ENCODE results near the gene CSKMT. TPM values are rescaled to one million over a fixed set of nuclear protein-coding genes. Genes with fewer than 3 reads are reported as not detected.

Gene CSKMT
- total and polyA plus RNA-seq, 10 of the 15 experiments (the other 5 are each of a cell fraction or from before 2014, with no cell fraction given), result 7.0 to 213 (median 21.6) TPM

DNA sequence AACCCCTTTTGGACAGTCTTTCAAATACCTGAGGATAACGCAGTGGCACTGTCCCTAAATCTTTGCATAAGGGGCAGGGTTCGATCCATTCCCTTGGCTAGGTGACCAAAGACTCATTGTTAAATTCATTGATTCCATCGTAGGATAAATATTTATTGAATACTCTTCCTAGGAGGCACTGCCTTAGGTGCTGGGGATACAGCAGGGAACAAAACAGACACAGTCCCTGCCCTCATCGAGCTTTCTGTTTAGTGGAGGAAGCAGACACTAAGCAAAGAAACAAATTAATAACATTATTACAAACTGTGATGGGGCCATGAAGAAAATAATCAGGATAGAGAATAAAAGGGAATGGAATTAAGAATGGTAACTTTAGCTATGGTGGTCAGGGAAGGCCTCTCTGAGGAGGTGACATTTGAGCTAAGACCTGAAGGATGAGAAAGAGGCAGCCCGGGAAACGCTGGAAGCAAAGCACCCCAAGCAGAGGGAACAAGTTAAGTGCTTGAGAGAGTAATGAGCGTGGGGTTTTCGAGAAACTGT lies 44.0 kb upstream of the CSKMT start:
- H3K79me2 ChIP-seq (ENCODE audit: control insufficient read depth, insufficient read depth, low read length), result peaks cover 11% of the 10 kb centered on the region
- peak overlapping the region; percentile 96 for H3K9ac ChIP-seq (ENCODE audit: control insufficient read depth, insufficient read depth, low read length)
- H3K36me3 ChIP-seq (ENCODE audit: control insufficient read depth in 2 of 2, insufficient read depth in 2 of 2, low read length in 1 of 2), result peaks cover 3 to 8% of the 10 kb centered on the region in 2 experiments; a peak in 3 of 4 replicates
- BruUV-seq (replicated peaks), result TSS peak; percentile 68
- ChIA-PET CTCF (interaction anchor here (0.7 to 2.8 kb wide), 13 partner anchors 10 to 228 kb away, joined by 3 to 12 read pairs (median 4); partner anchors contain the start of genes C11orf98, CSKMT, HNRNPUL2 and TUT1), POLR2A (interaction anchor here (0.6 to 5.0 kb wide), 26 partner anchors 8 to 240 kb away, joined by 3 to 50 read pairs (median 5); partner anchors contain the start of genes C11orf98, CSKMT, EEF1G and EML3), SMC1A (ENCODE audit: uncharacterized antibody, unreplicated experiment) (interaction anchor here (0.6 to 2.6 kb wide), 15 partner anchors 9 to 241 kb away, joined by 3 to 11 read pairs (median 4); partner anchors contain the start of genes C11orf98, CSKMT, MTA2 and TUT1), RAD21 (ENCODE audit: unreplicated experiment) (interaction anchor here (0.8 to 3.3 kb wide), 10 partner anchors 10 to 237 kb away, joined by 3 to 25 read pairs (median 5); partner anchors contain the start of genes C11orf98, CSKMT, EEF1G and HNRNPUL2)
- DNase-seq (ENCODE audit: low read depth, low spot score), result no peak
- TF ChIP-seq MTA3 (IDR thresholded peaks at IDR 0.05; ENCODE audit: borderline replicate concordance, low read length), result no peak
- TF ChIP-seq HDGF (IDR thresholded peaks at IDR 0.05), result peak; percentile 15; the same call in 1 of the 2 replicates
- no peaks in the 10 kb centered on the region for H4K20me1 ChIP-seq (ENCODE audit: control insufficient read depth, insufficient read depth)
- intact Hi-C loops (cut with micrococcal nuclease; ENCODE audit: unreplicated experiment), result no loop called here
- H3K4me2 ChIP-seq (ENCODE audit: control insufficient read depth, insufficient read depth), result peak overlapping the region; percentile 98
- ATAC-seq, result no peak
- H3K27me3 ChIP-seq (replicated peaks in 1 of 2; ENCODE audit: control insufficient read depth in 2 of 2, insufficient read depth in 2 of 2, low read length in 1 of 2), result no peaks in the 10 kb centered on the region
- peak overlapping the region; percentile 81 for H3K27ac ChIP-seq (ENCODE audit: control insufficient read depth, insufficient read depth)
- H3K4me1 ChIP-seq (ENCODE audit: control insufficient read depth, insufficient read depth, low read length), result 0 out of 2 replicates have a peak, but pooled peaks cover 4% of the 10 kb centered on the region
- H3K4me3 ChIP-seq, result peak overlapping the region; percentile 84
- WGBS (ENCODE audit: insufficient coverage, insufficient replicate concordance, low lambda C conversion rate, missing lambda C conversion rate), result 6% methylated on average over 8 of the region's 8 CpGs
- peak; percentile 13 for FAIRE-seq
- peak overlapping the region; percentile 67 for H2AFZ ChIP-seq (ENCODE audit: control insufficient read depth, low read depth, low read length)
- in situ Hi-C loops (cut with MboI), result no loop called here
- H3K9me3 ChIP-seq (replicated peaks; ENCODE audit: control insufficient read depth, insufficient read depth, low read length), result no peaks in the 10 kb centered on the region
